H9 (cell line): ENCODE measurements around the gene ZNRF3. TPM values are rescaled to one million over a fixed set of nuclear protein-coding genes. Genes with fewer than 3 reads are reported as not detected.

Experiments used
- DNase-seq: peaks from one replicate; pipeline ENCODE4 v3.0.0-alpha.2; 2017
- H2AFZ ChIP-seq: one replicate; pipeline ENCODE4 v1.6.1; 2013; ENCODE audit warnings: mild to moderate bottlenecking, low read length, control low read depth, moderate library complexity
- H2AK5ac ChIP-seq: 2 replicates; pipeline ENCODE4 v1.6.1; 2013; ENCODE audit warnings: low read length, control low read depth, mixed read lengths; ENCODE audit not compliant: insufficient read length
- H2BK120ac ChIP-seq: one replicate; pipeline ENCODE4 v1.6.1; 2013; ENCODE audit warnings: low read depth, mild to moderate bottlenecking, low read length, control low read depth, inconsistent platforms; ENCODE audit not compliant: poor library complexity, severe bottlenecking
- H2BK12ac ChIP-seq: 2 replicates; pipeline ENCODE4 v1.6.1; 2013; ENCODE audit warnings: low read length, control low read depth, mixed read lengths, low read depth; ENCODE audit not compliant: insufficient read length
- H2BK15ac ChIP-seq: 2 replicates; pipeline ENCODE4 v1.6.1; 2013; ENCODE audit warnings: low read depth, low read length, control low read depth
- H2BK20ac ChIP-seq: one replicate; pipeline ENCODE4 v1.6.1; 2013; ENCODE audit warnings: low read depth, mild to moderate bottlenecking, low read length, control low read depth, inconsistent platforms; ENCODE audit not compliant: poor library complexity, severe bottlenecking
- H2BK5ac ChIP-seq: 2 replicates; pipeline ENCODE4 v1.6.1; 2013; ENCODE audit warnings: low read length, control low read depth, mixed read lengths; ENCODE audit not compliant: insufficient read length
- H3K14ac ChIP-seq: 2 replicates; pipeline ENCODE4 v1.6.1; 2013; ENCODE audit warnings: low read length, control low read depth; ENCODE audit not compliant: insufficient read depth
- H3K18ac ChIP-seq: 2 replicates; pipeline ENCODE4 v1.6.1; 2013; ENCODE audit warnings: low read depth, mild to moderate bottlenecking, mixed read lengths, low read length, control low read depth; ENCODE audit not compliant: insufficient read length
- H3K23ac ChIP-seq: 2 replicates; pipeline ENCODE4 v1.6.1; 2013; ENCODE audit warnings: low read length, control low read depth, mixed read lengths, low read depth; ENCODE audit not compliant: insufficient read length
- H3K23me2 ChIP-seq: 2 replicates; pipeline ENCODE4 v1.6.1; 2013; ENCODE audit warnings: low read depth, mild to moderate bottlenecking, mixed read lengths, low read length, control low read depth; ENCODE audit not compliant: insufficient read length, poor library complexity, severe bottlenecking
- H3K27ac ChIP-seq: 2 replicates; pipeline ENCODE4 v1.5.1; 2013; ENCODE audit warnings: low read length, control low read depth, mixed read lengths, low read depth; ENCODE audit not compliant: insufficient read length
- H3K27me3 ChIP-seq: 2 replicates; pipeline ENCODE4 v1.6.1; 2013; ENCODE audit warnings: low read length, control low read depth, inconsistent platforms; ENCODE audit not compliant: insufficient read depth
- H3K4ac ChIP-seq: 2 replicates; pipeline ENCODE4 v1.6.1; 2013; ENCODE audit warnings: low read depth, mild to moderate bottlenecking, control low read depth, inconsistent platforms, low read length, moderate library complexity
- H3K4me1 ChIP-seq: 2 replicates; pipeline ENCODE4 v1.6.1; 2013; ENCODE audit warnings: low read length, control low read depth, inconsistent platforms; ENCODE audit not compliant: insufficient read depth
- H3K4me2 ChIP-seq: 2 replicates; pipeline ENCODE4 v1.6.1; 2013; ENCODE audit warnings: low read length, control low read depth, mixed read lengths; ENCODE audit not compliant: insufficient read length, insufficient read depth
- H3K56ac ChIP-seq: 2 replicates; pipeline ENCODE4 v1.6.1; 2013; ENCODE audit warnings: low read depth, mild to moderate bottlenecking, mixed read lengths, low read length, control low read depth; ENCODE audit not compliant: insufficient read length
- H3K79me1 ChIP-seq: 2 replicates; pipeline ENCODE4 v1.6.1; 2013; ENCODE audit warnings: low read depth, mild to moderate bottlenecking, moderate library complexity, low read length, control low read depth, inconsistent platforms; ENCODE audit not compliant: insufficient read depth, poor library complexity, severe bottlenecking
- H3K79me2 ChIP-seq: 2 replicates; pipeline ENCODE4 v1.6.1; 2013; ENCODE audit warnings: low read length, control low read depth, inconsistent platforms; ENCODE audit not compliant: insufficient read depth
- H3K9ac ChIP-seq: 2 replicates; pipeline ENCODE4 v1.6.1; 2013; ENCODE audit warnings: low read length, control low read depth, mixed read lengths; ENCODE audit not compliant: insufficient read length; ENCODE audit errors: extremely low read depth
- H3K9me3 ChIP-seq: one replicate; pipeline ENCODE4 v1.6.1; 2013; ENCODE audit warnings: low read depth, low read length, inconsistent platforms; ENCODE audit not compliant: control insufficient read depth
- H3T11ph ChIP-seq: one replicate; pipeline ENCODE4 v1.6.1; 2013; ENCODE audit warnings: mild to moderate bottlenecking, low read length, control low read depth, inconsistent platforms
- H4K20me1 ChIP-seq: one replicate; pipeline ENCODE4 v1.6.1; 2013; ENCODE audit not compliant: control insufficient read depth, insufficient read length, insufficient read depth
- H4K5ac ChIP-seq: 2 replicates; pipeline ENCODE4 v1.6.1; 2013; ENCODE audit warnings: low read depth, mild to moderate bottlenecking, mixed read lengths, low read length, control low read depth; ENCODE audit not compliant: insufficient read length
- H4K8ac ChIP-seq: replicated peaks from 2 replicates; pipeline ENCODE4 v1.6.1; 2013; ENCODE audit warnings: low read length, control low read depth, mixed read lengths, low read depth; ENCODE audit not compliant: insufficient read length
- H4K91ac ChIP-seq: 2 replicates; pipeline ENCODE4 v1.6.1; 2013; ENCODE audit warnings: low read depth, mild to moderate bottlenecking, moderate library complexity, mixed read lengths, low read length, control low read depth; ENCODE audit not compliant: insufficient read length
- H3K27ac Mint-ChIP-seq, 3 experiments: 2 replicates in 2 of 3; 3 replicates in 1 of 3; pipeline ENCODE4 v1.8.0; 2020 to 2021; ENCODE audit warnings: mixed read lengths in 3 of 3, mild to moderate bottlenecking in 1 of 3, moderate library complexity in 1 of 3
- H3K27me3 Mint-ChIP-seq: 2 replicates; pipeline ENCODE4 v1.8.0; 2021; ENCODE audit warnings: low read depth, mild to moderate bottlenecking, moderate library complexity, mixed read lengths
- H3K36me3 Mint-ChIP-seq, 3 experiments: 2 replicates in 2 of 3; 3 replicates in 1 of 3; pipeline ENCODE4 v1.8.0; 2020 to 2021; ENCODE audit warnings: low read depth in 3 of 3, mixed read lengths in 3 of 3; ENCODE audit not compliant: insufficient read depth in 1 of 3
- H3K4me1 Mint-ChIP-seq, 2 experiments: 2 replicates each; pipeline ENCODE4 v1.8.0; 2020; ENCODE audit warnings: mixed read lengths in 2 of 2
- H3K4me3 Mint-ChIP-seq, 2 experiments: 2 replicates in 1 of 2; 3 replicates in 1 of 2; pipeline ENCODE4 v1.8.0; 2020 to 2021; ENCODE audit warnings: mild to moderate bottlenecking in 2 of 2, mixed read lengths in 2 of 2, moderate library complexity in 1 of 2
- H3K9me3 Mint-ChIP-seq, 2 experiments: 2 replicates in 1 of 2; 3 replicates in 1 of 2; pipeline ENCODE4 v1.8.0; 2020; ENCODE audit warnings: mild to moderate bottlenecking in 2 of 2, mixed read lengths in 2 of 2, moderate library complexity in 1 of 2
- WGBS: extraction: QIAGEN DNeasy Blood & Tissue Kit; methylation state at CpG from one replicate; pipeline ENCODE4 v1.1.7; 2013; ENCODE audit warnings: missing lambda C conversion rate, low lambda C conversion rate, mixed read lengths; ENCODE audit not compliant: insufficient read length; ENCODE audit errors: extremely low coverage; 5-methylcytosine and 5-hydroxymethylcytosine counted together
- total RNA-seq: library from RNA; stranded (reverse); gene quantifications from 2 replicates; pipeline ENCODE4 v1.2.1, GENCODE V29; 2021
- TF ChIP-seq, protein P1 (sequence below): fragments of 200-600 bp; sonication (generic); conservative IDR thresholded peaks from 3 replicates; pipeline ENCODE4 v1.8.0; 2021; ENCODE audit warnings: antibody characterized with exemption, mild to moderate bottlenecking

ZNRF3 gene
- total RNA-seq, 1 experiment from 2014 or later, result 20.6 TPM

GRCh38 chr22:29062286-29062821 is 179.0 kb downstream of the ZNRF3 start:
- no peak overlapping the region for H3K14ac ChIP-seq
- H3K79me2 ChIP-seq, result no peaks in the 10 kb centered on the region
- H2AK5ac ChIP-seq, result no peak overlapping the region
- Mint-ChIP-seq H3K4me1 (peaks cover 13 to 20% of the 10 kb centered on the region in 2 experiments), H3K36me3 (no peaks in the 10 kb centered on the region), H3K27ac (no peak overlapping the region), H3K9me3 (no peaks in the 10 kb centered on the region; a peak in 1 of 5 replicates), H3K27me3 (peaks cover 7% of the 10 kb centered on the region), H3K4me3 (no peak overlapping the region)
- H3K9ac ChIP-seq, result no peak overlapping the region
- no peak overlapping the region for H3K27ac ChIP-seq
- no peak overlapping the region for H2BK20ac ChIP-seq
- H2AFZ ChIP-seq, result no peak overlapping the region
- H3K27me3 ChIP-seq, result no peaks in the 10 kb centered on the region
- no peak overlapping the region for H2BK5ac ChIP-seq
- no peak overlapping the region for H3K4ac ChIP-seq
- H2BK12ac ChIP-seq, result no peak overlapping the region
- no peak for DNase-seq
- no peak overlapping the region for H3T11ph ChIP-seq
- H3K18ac ChIP-seq, result no peak overlapping the region
- no peak overlapping the region for H2BK15ac ChIP-seq
- no CpG with 5 or more reads among the region's 8 CpGs for WGBS
- no peak overlapping the region for H3K23ac ChIP-seq
- H3K79me1 ChIP-seq, result no peaks in the 10 kb centered on the region
- H4K91ac ChIP-seq, result no peak overlapping the region
- H4K5ac ChIP-seq, result no peak overlapping the region
- no peaks in the 10 kb centered on the region; the same call in 1 of the 2 replicates for H3K4me1 ChIP-seq
- no peak overlapping the region for H3K4me2 ChIP-seq
- H2BK120ac ChIP-seq, result no peak overlapping the region
- TF ChIP-seq, protein P1, sequence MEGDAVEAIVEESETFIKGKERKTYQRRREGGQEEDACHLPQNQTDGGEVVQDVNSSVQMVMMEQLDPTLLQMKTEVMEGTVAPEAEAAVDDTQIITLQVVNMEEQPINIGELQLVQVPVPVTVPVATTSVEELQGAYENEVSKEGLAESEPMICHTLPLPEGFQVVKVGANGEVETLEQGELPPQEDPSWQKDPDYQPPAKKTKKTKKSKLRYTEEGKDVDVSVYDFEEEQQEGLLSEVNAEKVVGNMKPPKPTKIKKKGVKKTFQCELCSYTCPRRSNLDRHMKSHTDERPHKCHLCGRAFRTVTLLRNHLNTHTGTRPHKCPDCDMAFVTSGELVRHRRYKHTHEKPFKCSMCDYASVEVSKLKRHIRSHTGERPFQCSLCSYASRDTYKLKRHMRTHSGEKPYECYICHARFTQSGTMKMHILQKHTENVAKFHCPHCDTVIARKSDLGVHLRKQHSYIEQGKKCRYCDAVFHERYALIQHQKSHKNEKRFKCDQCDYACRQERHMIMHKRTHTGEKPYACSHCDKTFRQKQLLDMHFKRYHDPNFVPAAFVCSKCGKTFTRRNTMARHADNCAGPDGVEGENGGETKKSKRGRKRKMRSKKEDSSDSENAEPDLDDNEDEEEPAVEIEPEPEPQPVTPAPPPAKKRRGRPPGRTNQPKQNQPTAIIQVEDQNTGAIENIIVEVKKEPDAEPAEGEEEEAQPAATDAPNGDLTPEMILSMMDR, result no peak
- H4K20me1 ChIP-seq, result no peaks in the 10 kb centered on the region
- no peaks in the 10 kb centered on the region for H3K9me3 ChIP-seq
- H4K8ac ChIP-seq, result no peak overlapping the region
- H3K23me2 ChIP-seq, result no peaks in the 10 kb centered on the region
- H3K56ac ChIP-seq, result no peak overlapping the region
